Adipose tissue (tissue), 3 donors: Measurements from ENCODE around the gene PRKCD. TPM values are rescaled to one million over a fixed set of nuclear protein-coding genes. Genes with fewer than 3 reads are reported as not detected.

Experiments used
- H3K27ac ChIP-seq: one replicate; pipeline ENCODE4 v1.5.1; 2013; ENCODE audit warnings: low read depth, low read length
- WGBS, 3 donors: extraction: QIAGEN DNeasy Blood & Tissue Kit; methylation state at CpG; one replicate each; pipeline ENCODE4 v1.1.7; 2013; 5-methylcytosine and 5-hydroxymethylcytosine counted together
- polyA plus RNA-seq, 3 donors: library from polyadenylated mRNA; stranded (reverse); fragments of 200-250 nt; gene quantifications; one replicate each; pipeline ENCODE4 v1.2.3, GENCODE V29; 2013
- donor health status: healthy with polysubstance abuse.
- donor health status: Bipolar disorder and iron deficiency.
- donor health status: healthy.

Gene PRKCD
- polyA plus RNA-seq, 3 donors, result 20.7 to 73.0 (median 29.6) TPM

DNA sequence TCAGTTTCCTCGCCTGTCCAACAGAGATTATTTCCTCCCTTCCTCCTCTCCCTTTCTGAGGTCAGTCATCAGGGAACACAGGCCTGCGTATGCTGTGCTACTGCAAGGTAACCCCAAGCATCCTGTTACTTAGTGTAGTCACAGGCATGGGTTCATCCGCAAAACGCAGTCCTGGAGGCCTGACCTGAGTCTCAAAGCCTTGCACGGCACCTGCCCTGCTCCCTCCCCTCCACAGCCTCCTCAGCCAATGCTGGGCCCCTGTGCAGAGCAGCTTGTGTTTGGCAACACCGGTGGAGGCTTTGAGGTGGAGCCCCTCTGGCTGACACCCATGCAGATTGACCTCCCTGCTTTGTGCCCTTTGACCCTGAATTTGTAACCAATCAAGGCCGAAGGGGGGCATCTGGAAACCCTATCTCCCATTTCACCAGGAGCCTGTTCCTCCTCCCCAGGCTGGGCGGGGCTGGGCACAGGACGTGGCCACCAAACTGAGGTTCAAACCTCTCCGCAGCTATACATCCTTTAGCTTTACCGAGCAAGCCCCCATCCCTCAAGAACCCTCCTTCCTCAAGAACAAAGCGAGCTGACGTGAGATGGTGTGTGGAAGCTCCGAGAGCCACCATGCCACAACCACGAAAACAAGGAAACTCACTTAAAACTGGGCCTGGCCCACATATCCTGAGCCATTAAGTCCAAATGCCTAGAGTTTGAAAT is 73.3 kb downstream of the PRKCD start:
- WGBS, 3 donors, result 75 to 80% (median 79%) methylated on average over 15 of the region's 15 CpGs
- H3K27ac ChIP-seq, result no peak overlapping the region

DNA sequence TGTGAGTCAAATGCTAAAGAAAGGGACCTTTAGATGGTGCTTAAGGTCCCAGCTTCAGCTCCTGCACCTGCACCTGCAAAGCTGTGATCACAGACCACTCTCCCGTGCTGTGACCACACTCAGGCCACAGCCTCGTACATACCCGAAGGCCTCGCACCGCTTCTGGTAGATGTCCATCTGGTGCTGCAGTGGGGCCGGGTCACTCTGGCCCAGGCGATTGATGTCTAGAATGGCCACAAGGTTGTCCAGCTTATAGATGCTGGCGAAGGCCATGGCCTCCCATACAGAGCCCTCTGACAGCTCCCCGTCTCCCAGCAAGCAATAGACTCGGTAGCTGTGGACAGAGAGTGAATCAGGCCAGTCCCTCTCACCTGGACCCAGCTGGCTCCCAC is 73.8 kb downstream of the PRKCD start:
- WGBS, 3 donors, result 90 to 96% (median 91%) methylated on average over 10 of the region's 10 CpGs
- no peak overlapping the region for H3K27ac ChIP-seq

DNA sequence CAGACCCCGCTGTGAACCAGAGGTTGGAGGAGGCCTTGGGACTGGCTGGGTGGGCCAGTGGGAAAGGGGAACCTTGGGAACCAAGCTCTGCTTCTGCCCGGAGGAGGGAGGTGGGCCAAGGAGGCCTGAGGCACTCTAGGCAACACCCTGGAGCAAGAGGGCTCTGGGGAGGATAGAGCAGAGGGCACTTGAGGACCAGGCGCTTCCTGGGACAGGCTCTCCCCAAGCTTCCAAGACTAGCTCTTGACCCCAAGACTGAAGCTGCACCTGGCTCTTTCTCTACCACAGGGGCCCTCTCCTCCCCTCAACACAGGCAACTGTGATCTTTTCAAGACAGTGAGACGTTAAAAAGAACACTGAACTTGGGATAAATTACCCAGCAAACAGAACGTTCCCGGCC is 74.5 kb downstream of the PRKCD start:
- no peak overlapping the region for H3K27ac ChIP-seq
- 61 to 80% (median 70%) methylated on average over 6 of the region's 6 CpGs for WGBS, 3 donors

DNA sequence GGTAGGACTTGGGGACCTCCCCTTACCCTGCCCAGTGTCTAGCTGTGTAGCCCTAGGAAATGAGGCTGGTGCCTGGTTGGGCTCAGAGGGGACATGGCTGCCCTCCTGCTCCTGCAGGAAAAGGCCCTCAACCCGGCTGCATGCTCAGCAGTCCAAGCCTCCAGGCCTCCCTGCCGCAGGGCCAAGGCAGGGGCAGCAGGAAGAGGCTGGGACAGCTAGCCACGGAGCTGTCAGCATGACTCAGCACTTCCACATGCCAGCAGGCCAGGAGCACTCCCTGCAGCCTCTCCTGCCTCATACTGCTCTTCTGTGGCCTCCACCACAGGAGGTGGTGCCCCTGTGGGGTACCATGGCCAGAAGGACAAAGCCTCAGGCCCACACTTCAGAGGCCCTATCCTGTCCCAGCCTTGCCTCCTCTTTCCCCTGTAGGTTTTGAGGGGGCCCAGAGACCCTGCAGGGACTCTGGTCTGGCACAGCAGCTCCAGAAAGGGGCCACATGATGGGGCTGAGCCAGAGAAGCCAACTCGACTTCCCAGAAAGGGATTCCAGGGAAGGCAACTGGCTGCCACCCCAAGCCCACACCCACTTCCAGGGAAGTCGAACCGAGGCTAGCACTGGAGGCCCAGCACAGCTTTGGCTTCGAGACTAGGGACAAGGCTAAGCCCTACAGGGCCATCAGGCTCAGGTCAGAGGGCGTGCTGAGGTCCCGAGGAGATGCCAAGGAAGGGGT is 75.3 kb downstream of the PRKCD start:
- no peak overlapping the region for H3K27ac ChIP-seq
- 50 to 61% (median 54%) methylated on average over 9 of the region's 9 CpGs for WGBS, 3 donors

DNA sequence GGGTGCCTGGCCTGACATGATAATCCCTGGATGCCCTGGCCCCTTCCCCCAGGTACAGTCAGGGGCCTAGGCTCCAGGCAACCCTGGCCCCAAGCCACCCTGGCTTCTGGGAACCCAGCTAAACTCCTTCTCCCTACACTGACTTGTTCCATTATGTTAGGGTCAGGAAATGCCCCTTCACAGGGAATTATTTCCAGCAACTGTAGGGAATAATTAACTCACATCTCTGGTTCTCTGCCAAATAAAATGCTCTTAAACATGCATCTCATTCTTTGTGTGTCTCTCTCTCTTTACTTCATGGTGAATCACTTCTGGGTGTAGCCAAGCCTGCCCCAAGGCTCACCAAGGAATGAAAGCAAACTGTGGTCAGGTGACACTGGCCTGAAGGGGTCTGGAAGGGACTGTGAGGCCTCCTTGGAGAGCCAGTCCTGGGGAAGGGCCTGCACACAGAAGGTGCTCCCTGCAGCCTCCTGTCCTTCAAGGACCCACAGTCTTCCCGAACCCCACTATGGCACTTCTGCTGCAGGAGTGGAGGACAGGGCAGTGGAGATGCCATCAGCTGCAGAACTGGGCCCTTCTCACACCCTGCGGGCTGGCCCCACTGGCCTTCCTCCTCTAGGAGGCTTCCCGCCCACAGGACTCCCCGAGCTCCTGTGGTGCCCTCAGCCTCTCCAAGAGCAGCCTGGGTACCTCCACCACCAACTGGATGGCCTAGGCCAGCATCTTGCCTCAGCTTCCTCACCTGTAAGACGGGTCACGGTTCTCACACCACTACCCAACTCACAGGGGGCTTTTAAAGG is 77.2 kb downstream of the PRKCD start:
- H3K27ac ChIP-seq, result no peak overlapping the region
- 85 to 91% (median 88%) methylated on average over 5 to 6 of the region's 6 CpGs for WGBS, 3 donors

DNA sequence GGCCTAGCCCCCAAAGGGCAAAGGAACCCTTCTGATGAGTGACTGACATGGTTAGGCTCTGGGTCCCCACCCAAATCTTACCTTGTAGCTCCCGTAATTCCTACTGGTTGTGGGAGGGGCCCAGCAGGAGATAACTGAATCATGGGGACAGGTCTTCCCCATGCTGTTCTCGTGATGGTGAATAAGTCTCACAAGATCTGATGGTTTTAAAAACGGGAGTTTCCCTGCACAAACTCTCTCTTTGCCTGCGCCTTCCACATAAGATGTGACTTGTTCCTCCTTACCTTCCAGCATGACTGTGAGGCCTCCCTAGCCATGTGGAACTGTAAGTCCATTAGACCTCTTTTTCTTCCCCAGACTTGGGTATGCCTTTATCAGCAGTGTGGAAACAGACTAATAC is 77.9 kb downstream of the PRKCD start:
- WGBS, 3 donors, result 72 to 91% (median 86%) methylated on average over 4 of the region's 4 CpGs
- no peak overlapping the region for H3K27ac ChIP-seq

DNA sequence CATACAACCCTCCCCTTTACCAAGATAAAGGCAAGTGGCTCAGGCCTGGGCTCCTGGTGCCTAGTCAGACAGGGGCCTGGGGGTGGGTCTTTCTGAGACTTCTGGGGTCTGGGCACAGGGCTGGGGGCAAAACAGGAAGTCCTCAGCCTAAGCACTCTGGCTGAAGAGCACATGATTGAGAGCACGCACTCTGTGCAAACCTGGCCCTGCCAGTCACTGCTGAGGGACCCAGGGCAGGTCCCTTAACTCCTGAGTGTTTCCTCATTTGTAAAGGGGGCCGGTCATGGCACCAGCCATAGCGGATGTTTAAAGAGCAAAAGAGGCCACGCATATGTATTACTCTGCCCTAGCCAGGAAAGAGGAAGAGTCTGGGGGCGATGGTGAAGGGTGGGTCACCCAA is 78.8 kb downstream of the PRKCD start:
- 65 to 84% (median 69%) methylated on average over 5 of the region's 5 CpGs for WGBS, 3 donors
- no peak overlapping the region for H3K27ac ChIP-seq

DNA sequence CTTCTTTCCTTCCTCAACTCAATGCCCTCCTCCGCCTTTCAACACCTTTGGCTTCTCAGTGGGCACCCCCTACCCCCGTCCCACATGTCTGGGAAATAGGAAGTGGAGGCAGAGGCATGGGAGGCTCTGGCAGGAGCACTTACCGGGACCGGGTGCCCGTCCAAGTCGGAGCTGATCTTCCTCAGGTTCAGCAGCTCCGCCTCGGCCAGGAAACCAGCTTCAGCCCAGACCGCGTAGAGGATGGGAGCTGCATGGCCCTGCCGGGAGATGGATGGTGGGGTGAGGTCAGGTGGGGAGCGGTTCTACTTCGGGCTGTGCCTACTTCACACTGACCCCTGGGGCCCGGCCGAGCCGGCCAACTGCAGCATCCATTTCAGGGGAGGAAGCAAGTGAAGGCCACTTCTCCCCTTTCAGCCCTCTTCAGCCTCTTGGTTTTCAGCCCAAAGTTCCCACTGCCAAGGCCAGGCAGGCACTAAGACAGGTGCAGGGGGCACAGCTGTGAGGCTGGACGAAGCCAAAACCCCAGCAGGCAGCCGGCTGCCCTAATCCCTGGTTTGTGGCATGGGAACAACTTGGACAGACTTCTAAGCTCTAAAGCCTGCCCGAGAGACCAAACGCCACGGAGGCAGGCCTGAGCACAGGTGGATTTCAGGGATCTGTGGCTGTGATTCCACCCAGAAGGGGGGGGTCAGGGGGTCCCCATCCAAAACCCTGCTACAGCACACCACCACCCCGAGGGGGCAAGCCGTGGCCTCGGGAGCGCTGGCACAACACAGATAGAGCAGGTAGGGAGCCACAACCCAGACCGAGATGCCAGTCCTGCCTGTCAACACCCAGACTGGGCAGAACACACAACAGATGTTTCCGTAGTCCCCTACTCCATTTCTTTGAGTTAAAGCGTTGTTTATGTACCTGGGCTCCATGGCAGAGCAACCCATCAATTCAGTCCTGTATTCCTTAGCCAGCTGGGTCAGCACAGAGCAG is 80.3 kb downstream of the PRKCD start:
- 66 to 88% (median 87%) methylated on average over 26 to 28 of the region's 28 CpGs for WGBS, 3 donors
- no peak overlapping the region for H3K27ac ChIP-seq

DNA sequence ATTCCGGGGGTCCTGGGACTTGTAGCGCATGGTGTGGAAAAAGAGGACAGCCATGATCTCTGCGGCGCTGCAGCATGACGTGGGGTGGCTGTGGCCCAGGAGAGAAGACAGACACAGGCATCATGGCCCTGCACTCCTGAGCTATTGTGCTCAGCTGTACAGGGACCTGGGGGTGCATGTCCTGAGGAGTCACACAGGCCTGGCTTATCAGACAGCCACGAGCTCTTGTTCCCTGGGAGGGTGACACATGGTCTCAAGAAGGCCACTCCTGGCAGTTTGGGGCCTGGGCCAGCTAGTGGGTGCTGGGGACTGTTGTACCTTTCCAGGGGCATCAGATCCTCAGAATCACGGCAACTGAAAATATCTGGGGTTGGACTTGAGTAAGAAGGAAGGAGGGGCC is 81.1 kb downstream of the PRKCD start:
- H3K27ac ChIP-seq, result no peak overlapping the region
- 60 to 90% (median 89%) methylated on average over 7 of the region's 7 CpGs for WGBS, 3 donors

Other genes starting within 250 kb of the PRKCD start
- 1 to 10 TPM; 1.9 to 5.2 (median 3.1) TPM for gene SFMBT1, start 115.1 kb upstream of the PRKCD start, polyA plus RNA-seq
- gene RFT1, start 30.8 kb upstream of the PRKCD start, polyA plus RNA-seq, result 10 to 100 TPM in 2 of 3 donors, 1 to 10 TPM in 1; 6.7 to 14.3 (median 10.0) TPM
- 100 to 1,000 TPM in 2 of 3 donors, 10 to 100 TPM in 1; 93.0 to 396 (median 273) TPM for gene TKT, start 94.8 kb downstream of the PRKCD start, polyA plus RNA-seq
- gene DCP1A, start 186.3 kb downstream of the PRKCD start, polyA plus RNA-seq, result 10 to 100 TPM in 1 of 3 donors, 1 to 10 TPM in 2; 3.9 to 10.1 (median 6.9) TPM